HG03565 (cell line): ENCODE data around the gene TMEM272.
"Not testable (repeated sequence)": the region's sequence is repeated elsewhere in the genome, so short reads cannot be mapped to it uniquely, and the experiment has no call there.

Source experiments
- ATAC-seq: cut with Tn5 transposase; IDR thresholded peaks from one replicate; pipeline ENCODE4 v1.9.1; 2021; ENCODE audit warnings: mild to moderate bottlenecking, moderate library complexity; ENCODE audit not compliant: unreplicated experiment

TMEM272 gene

DNA sequence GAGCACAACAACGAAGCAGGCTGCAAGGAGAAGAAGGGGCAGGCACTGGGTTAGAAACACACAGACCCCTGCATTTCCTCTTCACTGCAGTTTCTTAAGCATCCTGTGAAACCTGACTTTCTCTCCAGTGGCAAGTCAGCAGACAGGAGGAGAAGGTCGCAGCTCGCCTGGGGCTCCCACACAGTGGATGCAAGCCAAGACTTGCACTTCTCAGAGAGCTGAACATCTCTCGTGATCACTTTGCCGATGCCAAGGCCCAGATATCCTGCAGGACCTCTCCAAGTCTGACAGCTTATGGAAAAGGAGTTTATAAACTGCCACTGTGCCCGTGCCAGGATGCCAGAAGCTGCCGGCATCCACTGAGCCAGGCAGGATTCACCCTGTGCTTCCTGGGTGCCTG is 18.4 kb downstream of the TMEM272 start:
- ATAC-seq = no peak

DNA sequence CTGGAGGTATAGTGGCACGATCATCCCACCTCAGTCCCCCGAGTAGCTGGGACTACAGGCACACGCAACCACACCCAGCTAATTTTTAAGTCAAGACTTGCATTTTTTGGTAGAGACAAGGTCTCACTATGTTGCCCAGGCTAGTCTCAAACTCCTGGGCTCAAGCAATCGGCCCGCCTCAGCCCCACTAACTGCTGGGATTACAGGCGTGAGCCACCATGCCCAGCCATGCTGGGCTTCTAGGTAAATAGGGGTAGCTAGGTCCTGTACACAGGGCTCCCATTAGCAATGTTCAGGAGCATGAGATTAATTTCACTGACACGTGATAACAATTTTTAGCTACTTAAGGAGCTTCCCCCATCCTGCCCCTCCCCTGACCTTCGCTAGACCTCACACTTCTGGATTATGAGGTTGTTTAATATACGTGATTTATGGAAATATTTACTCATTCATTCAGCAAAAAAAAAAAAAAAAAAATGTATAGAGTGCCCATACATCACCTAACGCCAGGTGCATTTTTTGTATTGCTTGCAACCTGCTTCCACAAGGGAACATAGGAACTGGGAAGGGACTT is 19.2 kb downstream of the TMEM272 start:
- no peak for ATAC-seq

DNA sequence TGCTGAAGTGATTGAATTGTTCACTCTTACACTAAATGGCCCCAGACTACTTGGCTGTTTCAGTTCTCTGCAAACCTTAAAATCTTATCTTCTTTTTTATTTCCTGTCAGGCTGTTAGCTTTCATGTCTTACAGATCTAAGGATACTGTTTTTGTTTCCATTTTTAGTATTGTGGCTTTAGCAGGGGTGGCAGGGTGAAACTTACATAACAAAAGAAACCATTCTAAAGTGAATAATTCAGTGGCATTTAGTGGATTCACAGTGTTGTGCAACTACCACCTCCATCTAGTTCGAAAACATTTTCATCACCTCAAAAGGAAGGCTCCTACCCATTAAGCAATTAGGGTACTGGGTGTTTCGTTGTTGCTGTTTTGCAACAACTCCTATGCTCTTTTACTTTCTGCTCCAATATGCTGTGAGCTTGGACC is 19.8 kb downstream of the TMEM272 start:
- ATAC-seq = no peak

DNA sequence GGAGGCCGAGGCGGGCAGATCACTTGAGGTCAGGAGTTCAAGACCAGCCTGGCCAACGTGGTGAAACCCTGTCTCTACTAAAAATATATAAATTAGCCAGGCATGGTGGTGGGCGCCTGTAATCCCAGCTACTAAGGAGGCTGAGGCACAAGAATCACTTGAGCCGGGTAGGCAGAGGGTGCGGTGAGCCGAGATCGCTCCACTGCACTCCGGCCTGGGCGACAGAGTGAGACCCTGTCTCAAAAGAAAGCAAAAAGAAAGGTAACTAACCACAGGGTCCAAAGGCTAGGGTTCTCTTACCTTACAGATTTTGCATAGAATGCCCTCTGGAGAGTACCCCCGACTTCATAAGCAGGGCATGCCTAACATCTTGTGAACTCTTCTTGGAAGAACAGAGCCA is 20.3 kb downstream of the TMEM272 start:
- not testable (repeated sequence) for ATAC-seq

DNA sequence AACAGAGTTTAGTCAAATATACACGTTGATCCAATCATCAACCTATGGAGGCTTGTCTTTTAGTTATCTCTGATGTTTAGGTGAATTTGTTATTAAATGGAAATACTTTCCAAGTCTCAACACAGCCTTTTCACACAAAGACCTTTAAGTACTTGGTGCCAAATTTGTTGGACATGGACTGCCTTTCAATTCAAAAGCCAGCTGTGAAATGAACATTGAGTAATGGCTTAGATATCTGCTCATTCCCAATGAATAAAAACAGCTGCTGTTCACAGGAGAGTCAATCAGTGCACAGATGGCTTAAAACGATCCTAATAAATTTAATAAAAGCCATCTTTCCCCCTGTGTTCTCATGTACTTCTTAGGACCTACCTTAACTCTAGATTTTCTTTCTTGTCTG is 21.1 kb downstream of the TMEM272 start:
- no peak for ATAC-seq

DNA sequence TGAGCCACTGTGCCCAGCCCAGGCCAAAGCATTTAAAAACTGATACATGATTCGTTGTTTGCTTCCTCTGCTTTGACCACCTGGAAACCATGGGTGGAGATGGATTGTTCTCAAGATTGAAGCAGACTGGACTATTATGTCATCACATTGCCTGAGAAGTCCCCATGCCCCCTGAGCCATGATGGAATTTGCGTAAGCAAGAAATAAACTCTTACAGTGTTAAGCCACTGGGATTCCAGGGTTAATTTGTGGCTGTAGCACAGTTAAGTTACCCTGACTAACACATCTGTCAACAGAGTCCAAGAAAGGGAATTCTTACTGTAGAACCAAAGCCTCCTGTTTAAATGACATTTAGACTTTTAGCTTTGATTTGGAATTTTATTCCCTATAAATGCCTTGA is 21.6 kb downstream of the TMEM272 start:
- no peak for ATAC-seq

DNA sequence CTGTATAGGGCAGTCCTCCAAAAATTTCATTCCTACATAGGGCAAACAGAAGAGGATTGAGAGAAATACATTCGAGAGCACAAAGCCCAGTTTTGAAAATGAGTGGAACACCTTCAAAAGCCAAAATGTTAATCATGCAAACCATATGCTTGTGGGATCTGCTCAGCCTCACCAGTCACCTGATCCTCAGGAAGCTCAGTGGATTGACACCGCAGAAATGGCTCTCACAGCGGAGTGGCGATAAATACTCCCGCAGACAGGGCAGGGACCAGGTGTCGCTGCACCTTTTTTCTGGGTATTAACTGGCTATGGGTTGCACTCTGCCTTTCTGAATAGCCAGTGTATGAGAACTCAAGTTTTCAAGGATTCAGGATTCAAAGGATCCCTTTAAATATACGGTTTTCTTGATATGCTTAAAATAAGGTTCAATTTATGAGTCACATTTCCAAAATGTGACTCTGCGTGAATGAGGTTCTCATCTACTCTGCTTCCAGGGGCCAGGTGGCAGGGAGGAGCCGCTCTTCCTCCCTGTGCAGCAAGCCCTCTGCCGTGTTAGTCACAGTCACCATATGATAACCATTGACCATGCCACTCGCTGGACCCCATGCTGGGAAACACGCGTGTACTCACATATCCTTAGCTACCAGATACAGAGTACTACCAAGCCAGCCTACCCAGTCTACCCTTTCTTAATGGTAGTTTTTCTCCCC is 22.7 kb downstream of the TMEM272 start:
- no peak for ATAC-seq

DNA sequence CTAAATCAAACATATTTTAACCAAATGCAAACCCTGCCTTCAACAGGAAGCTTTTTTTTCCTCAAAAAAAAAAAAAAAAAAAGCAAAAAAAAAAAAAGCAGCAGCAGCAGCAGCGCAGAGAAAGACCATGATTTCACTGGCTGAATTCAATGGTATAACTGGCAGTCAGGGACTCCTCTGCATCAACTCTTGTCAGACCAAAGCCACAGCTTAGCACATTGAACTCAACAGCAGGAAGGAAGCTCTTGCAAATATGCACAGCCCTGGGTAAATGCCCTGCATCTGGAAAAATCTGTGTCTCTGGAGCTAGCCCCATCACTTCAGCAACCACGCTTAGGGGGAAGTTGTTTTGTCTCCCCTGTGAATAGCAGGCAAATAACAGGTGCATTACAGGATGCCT is 23.4 kb downstream of the TMEM272 start:
- ATAC-seq = no peak

DNA sequence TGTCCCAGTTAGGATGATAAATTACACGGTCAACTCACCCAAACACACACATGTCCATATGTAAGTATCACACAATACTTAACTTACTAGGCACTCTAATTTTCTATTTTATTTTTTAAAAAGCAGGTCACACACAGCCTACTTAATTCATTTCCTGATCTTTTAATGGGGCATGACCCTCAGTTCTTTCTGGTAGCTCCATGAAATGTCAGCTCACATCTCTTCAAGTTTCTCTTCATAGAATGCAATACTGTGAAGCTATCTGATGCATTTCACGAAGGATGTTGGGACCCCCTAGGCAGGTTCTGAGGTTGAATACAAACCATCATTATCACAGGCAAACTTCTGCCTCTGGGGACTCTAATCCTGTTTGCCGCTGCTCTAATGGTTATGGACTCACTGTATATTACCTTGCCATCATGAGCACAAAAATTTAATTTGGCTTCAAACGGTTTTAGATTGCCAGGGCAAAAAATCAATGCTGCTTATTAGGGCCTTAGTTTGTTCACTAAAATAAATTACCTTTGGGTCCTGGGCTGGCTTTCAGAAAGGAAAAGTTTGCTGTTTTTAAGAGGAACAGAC is 24.9 kb downstream of the TMEM272 start:
- no peak for ATAC-seq

DNA sequence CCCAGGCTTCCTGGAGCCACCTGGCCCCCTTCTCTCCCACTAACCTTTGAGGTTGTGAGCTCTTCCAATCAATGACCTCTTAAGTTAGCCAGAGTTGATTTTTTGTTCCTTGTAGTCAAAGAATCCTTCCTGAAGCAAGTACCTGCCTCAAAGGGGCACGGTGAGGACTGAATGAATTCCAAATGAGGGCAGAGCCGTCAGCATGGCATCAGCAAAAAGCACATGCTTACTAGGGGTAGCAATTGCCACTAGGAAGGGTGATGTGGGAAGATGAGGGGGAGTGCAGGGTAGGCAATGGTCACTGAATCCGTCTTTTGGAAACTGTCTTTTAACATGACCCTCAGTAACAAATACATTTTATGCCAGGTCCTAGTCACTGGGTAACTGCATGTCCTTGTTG is 25.4 kb downstream of the TMEM272 start:
- ATAC-seq = no peak

DNA sequence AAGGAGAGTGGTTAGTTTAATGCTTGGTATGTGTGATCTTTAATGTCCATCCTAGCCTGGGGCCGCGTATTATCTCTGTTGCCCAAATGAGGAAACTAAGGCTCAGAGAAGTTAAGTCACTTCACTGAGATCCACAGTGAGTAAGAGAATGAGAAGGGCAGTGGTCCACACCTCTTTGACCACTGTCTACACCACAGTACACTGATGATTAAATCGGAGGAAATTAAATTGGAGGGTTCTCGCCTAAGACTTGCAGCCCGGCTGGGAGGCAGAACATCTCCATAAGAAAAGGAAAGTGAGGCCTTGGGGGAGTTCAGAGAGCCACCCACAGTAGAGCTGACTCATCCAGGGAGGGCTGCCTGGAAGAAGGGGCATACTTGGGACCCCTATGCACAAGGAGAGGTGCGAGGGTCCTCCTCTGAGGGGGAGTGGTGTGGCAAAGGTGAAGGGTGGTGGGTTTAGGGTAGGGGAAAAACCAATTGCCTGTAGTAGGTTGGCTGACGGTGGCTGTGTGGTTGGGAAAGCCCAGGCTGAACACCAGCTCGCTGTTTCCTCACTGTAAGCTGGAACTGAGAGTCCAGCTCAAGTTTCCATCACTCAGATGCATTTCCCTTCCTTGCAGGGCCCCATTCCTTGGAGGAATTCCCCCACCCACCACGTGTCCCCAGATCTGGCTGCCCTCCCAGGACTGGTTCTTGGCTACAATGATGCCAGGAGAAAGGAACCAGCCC is 26.0 kb downstream of the TMEM272 start:
- no peak for ATAC-seq

DNA sequence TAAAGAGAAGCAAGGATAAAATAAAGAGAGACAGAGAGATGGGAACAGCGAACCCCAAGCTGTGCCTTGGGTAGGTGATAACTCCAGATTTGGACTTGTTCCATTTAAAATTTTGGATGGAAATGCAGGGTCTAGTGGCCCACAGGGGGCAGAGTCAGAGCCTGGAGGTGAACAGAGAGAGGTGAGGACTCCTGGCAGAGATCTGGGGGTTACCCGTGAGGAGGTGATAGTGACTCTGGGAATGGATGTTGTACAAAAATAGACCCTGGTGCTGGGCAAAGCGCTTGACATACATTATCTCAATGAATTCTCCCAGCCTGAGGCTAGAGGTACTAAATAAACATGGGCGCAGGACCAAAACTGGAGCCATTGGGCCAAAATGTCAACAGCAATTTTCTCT is 26.7 kb downstream of the TMEM272 start:
- no peak for ATAC-seq

DNA sequence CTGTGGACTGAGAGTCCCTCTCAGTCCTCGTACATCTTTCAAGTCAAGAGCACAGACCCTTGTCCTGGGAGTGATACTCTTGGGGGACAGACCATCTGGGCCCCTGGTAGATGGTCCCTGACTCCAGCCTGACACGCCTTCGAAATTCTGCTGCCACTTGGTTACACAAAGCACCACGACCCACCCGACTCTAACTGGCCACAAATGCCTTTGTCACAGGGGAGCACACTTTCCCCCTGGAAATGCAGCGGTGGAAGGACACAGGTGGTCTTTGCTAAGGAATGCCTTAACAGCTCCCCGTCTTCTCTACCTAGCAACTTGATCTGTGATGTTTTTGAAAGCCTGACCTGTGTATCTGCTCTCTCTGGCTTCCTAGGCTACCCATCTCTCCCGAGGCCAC is 27.3 kb downstream of the TMEM272 start:
- no peak for ATAC-seq

DNA sequence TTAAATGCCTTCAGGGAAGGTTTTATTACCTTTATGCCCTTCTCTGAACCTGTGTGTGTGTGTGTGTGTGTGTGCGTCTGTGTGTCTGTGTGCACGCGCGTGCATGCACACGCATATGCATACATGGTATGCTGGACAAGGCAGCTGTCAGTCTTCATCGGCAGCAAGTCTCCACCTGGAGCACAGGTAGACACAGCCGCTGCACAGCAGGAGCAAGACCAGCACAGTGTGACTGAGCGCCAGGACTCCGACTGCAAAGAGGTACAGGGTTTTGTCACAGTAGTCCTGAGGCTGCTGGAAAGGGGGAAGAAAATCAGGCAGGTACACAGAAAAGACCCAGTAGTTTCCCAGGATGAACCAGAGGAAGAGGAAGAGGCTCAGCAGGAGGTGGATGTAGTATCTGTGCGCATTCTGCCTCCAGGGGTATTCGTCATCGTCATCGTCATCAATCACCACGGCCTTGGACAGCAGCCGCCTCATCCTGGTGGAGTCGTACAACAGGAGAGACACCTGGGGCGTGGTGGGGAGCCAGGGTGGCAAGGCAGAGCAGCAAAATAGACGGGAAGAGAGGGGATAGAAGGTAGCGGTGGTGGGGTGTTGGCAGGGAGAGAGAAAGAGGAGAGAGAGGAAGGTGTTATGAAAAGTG is 28.2 kb downstream of the TMEM272 start:
- ATAC-seq = no peak

DNA sequence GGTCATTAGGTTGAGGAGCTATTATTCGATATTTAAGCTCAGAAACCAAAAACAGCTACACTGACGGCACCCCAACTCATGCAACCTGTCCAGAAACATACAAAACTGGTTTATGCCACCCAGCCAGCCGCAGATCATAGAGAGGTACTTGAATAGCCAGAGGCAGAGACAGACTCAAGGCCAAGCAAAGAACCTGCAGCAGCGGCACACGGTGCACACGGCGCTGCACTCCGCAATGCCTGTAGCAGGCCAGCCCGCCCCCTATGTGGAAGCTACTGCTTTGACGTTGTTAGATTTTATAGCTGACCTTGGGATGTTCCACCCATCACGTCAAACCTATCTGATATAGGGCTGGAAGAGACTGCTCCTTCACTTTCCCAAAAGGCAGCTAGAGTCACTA is 29.1 kb downstream of the TMEM272 start:
- ATAC-seq = no peak

DNA sequence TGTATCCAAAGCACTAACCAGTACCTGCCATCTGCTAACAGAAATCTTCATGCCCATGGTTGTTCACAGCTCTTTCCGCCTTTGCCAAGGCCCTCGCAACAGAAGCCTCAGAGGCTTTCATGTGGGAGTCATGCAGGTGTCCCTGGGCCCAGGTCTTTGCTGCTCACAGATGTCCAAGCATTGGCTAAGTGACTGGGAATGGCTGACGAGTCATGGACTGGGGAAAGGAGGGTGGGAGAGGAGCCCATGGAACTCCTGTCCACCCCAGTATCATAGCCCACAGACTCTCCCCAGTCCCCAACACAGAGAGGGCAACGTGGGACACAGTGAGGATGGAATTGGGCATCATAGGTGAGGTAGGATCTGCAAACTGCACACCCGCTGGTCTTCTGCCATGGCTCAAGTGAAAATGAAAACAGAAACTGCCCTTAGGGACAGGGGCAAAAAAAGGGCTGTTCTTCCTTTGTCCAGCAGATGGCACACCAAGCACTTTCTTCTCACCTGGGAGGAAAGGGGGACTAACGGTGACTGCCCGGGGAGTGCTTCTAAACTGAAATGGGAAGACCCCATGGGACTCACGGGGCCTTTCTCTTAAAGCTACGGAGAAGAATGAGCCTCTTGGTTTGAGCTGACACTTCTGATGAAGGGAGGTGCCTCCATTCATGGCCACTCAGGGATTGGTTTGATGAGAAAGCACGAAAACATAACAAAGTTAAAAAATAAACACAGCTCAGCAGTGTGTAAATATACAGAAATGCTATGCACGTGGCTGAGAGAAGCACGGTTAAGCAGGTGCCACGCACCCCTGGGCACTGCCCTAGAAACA is 29.9 kb downstream of the TMEM272 start:
- ATAC-seq = peak; percentile 59

DNA sequence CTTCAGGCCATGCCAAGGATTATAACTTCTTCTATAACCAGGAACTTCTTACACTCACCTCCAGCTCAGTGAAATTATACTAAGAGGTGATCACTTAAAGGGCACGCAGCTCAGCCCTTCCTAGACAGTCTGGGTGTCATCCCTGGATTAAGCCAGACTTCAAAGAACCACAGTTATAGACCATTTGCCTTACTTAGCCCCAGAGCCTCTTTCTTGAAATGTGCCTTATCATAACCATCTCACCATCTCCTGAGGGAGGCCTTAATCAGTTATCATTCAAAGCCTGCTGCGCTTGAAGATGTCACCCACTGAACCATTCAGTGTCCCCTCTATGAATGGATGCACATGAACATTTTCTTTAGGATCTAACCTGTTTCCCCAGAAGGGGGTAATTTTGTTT is 30.9 kb downstream of the TMEM272 start:
- no peak for ATAC-seq

DNA sequence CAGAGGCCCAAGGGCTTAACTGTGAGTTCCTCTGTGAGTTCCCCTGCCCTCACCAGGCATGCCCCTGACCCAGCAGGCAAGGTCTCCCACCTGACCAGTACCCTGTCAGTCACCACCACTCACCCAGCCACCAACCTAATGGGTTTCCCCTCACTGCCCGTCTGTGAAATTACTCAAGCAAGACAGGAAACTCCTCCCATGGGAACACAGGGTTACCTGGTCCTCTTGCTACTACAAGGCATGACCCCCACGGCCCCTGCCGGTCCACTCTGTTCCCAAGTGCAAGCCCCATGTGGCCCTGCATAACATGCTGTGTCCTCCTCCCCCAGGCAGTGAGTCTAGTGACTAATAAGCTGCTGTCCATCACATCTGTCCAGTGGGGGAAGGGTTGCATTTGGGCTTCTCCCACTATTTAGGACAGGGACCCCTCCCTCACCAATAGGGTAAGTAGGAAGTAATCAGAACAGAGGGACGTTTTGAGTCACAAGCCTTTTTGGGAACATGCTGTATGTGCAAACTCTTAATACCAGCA is 33.0 kb downstream of the TMEM272 start:
- peak; percentile 42 for ATAC-seq

DNA sequence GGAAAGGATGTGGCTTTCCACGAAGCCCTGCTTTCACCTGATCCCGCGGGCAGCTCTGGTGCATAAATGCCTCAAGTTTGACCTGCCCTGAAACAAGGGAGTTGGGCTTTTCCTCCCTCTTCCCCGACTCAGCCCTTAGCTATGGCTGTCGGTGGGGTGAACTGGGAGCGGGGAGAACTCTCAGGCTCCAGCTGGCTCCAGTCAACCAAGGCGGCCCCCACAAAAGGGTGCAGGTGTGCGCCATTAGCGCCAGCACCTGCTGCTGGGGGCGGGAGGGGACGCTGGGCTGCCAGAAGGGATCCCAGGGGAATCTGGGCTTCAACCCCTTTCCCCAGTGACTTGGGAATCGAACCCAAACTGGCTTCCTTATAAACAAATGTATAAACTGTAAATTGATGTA is 33.9 kb downstream of the TMEM272 start:
- ATAC-seq = no peak

DNA sequence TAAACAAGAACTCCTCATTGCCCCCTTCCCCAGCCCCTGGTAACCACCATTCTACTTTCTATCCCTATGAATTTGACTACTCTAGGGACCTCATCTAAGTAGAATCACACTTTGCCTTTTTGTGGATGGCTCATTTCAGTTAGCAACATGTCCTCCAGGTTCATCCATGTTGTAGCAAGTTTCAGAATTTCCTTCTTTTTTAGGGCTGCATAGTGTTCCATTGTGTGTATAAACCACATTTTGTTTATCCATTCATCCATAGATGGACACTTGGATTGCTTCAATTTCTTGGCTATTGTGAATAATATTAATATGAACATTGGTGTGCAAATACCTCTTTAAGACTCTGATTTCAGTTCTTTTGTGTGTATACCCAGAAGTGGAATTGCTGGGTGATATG is 36.2 kb downstream of the TMEM272 start:
- ATAC-seq = no peak
